Lung (tissue), 12 donors: Measurements from ENCODE around the gene VPS16. TPM values are rescaled to one million over a fixed set of nuclear protein-coding genes. Genes with fewer than 3 reads are reported as not detected.
"Not testable (repeated sequence)": the region's sequence is repeated elsewhere in the genome, so short reads cannot be mapped to it uniquely, and the experiment has no call there.

Source experiments
- ATAC-seq: fragments of 200-7000 bp; cut with Tn5 transposase; one replicate; pipeline ENCODE4 v1.9.1; 2020; ENCODE audit warnings: moderate number of reproducible peaks; ENCODE audit not compliant: insufficient read depth, low FRiP score
- DNase-seq, 3 donors: peaks; one replicate each; pipeline ENCODE4 v3.0.0-alpha.2; 2013 to 2017
- H3K27ac ChIP-seq, 2 donors: one replicate each; pipeline ENCODE4 v1.5.1; 2013; ENCODE audit warnings: mild to moderate bottlenecking in 2 of 2, moderate library complexity in 2 of 2, control low read depth in 1 of 2, inconsistent platforms in 1 of 2, low read depth in 1 of 2, low read length in 1 of 2
- H3K27me3 ChIP-seq, 3 donors: one replicate each; pipeline ENCODE4 v1.5.1; 2013; ENCODE audit warnings: low read length in 2 of 3; ENCODE audit not compliant: control insufficient read depth in 3 of 3, insufficient read depth in 3 of 3
- H3K36me3 ChIP-seq, 4 donors: one replicate each; pipeline ENCODE4 v1.5.1; 2013; ENCODE audit warnings: low read length in 4 of 4, mild to moderate bottlenecking in 1 of 4, moderate library complexity in 1 of 4; ENCODE audit not compliant: control insufficient read depth in 4 of 4, insufficient read depth in 4 of 4
- H3K4me1 ChIP-seq, 5 donors: one replicate each; pipeline ENCODE4 v1.5.1; 2013; ENCODE audit warnings: low read length in 5 of 5, mild to moderate bottlenecking in 2 of 5, moderate library complexity in 1 of 5; ENCODE audit not compliant: control insufficient read depth in 5 of 5, insufficient read depth in 5 of 5
- H3K4me3 ChIP-seq: one replicate; pipeline ENCODE4 v1.5.1; 2013; ENCODE audit warnings: mild to moderate bottlenecking, control low read depth, moderate library complexity
- H3K9ac ChIP-seq, 2 donors: one replicate each; pipeline ENCODE4 v1.5.1; 2013; ENCODE audit warnings: low read length in 2 of 2, control low read depth in 1 of 2; ENCODE audit not compliant: insufficient read depth in 1 of 2
- H3K9me3 ChIP-seq, 4 donors: one replicate each; pipeline ENCODE4 v1.5.1; 2013; ENCODE audit warnings: low read length in 3 of 4, mild to moderate bottlenecking in 1 of 4, moderate library complexity in 1 of 4; ENCODE audit not compliant: control insufficient read depth in 4 of 4, insufficient read depth in 3 of 4
- WGBS, 2 donors: extraction: QIAGEN DNeasy Blood & Tissue Kit; methylation state at CpG; one replicate each; pipeline ENCODE4 v1.1.7; 2013; 5-methylcytosine and 5-hydroxymethylcytosine counted together
- polyA plus RNA-seq, 2 donors: library from polyadenylated mRNA; stranded (reverse); fragments of 200-250 nt; gene quantifications; one replicate each; pipeline ENCODE4 v1.2.1, GENCODE V29; 2013
- total RNA-seq, 2 donors: library from RNA; depleted of rRNA in 1 of 2; stranded (reverse); fragments of >200 nt in 1 of 2; gene quantifications; one replicate each; pipeline ENCODE4 v1.2.1, GENCODE V29; 2014 to 2021
- TF ChIP-seq, protein P1 (sequence below): IDR thresholded peaks from 2 replicates; pipeline ENCODE4 v1.5.1; 2012; ENCODE audit warnings: mild to moderate bottlenecking; ENCODE audit errors: control extremely low read depth, extremely low read depth
- donor health status: control.
- donor health status: control.
- donor health status: Bipolar disorder and iron deficiency.
- donor health status: healthy.
- donor health status: DM: yes; HTN: yes; CAD: no.

The VPS16 gene
- total and polyA plus RNA-seq, 4 donors: 26.1 to 53.4 (median 42.5) TPM

DNA sequence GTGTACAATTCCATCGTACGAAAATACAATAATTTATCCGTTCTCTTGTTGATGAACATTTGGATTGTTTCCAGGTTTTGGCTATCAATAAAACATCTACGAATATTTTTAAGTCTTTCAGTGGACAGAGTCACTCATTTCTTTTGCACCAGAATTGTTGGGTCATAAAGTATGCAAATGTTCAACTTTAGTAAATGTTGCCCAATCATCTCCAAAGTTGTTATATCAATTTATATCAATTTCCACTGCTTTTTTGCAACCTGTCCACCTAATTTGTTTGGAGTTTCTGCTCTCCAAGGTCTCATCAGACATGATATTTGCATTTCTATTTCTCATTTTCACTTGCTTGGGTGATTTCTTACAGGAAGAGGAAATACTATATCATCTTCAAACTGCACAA lies 13.9 kb upstream of the VPS16 start:
- TF ChIP-seq, protein P1, sequence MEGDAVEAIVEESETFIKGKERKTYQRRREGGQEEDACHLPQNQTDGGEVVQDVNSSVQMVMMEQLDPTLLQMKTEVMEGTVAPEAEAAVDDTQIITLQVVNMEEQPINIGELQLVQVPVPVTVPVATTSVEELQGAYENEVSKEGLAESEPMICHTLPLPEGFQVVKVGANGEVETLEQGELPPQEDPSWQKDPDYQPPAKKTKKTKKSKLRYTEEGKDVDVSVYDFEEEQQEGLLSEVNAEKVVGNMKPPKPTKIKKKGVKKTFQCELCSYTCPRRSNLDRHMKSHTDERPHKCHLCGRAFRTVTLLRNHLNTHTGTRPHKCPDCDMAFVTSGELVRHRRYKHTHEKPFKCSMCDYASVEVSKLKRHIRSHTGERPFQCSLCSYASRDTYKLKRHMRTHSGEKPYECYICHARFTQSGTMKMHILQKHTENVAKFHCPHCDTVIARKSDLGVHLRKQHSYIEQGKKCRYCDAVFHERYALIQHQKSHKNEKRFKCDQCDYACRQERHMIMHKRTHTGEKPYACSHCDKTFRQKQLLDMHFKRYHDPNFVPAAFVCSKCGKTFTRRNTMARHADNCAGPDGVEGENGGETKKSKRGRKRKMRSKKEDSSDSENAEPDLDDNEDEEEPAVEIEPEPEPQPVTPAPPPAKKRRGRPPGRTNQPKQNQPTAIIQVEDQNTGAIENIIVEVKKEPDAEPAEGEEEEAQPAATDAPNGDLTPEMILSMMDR: no peak
- Histone ChIP-seq H3K9ac (no peak overlapping the region), H3K36me3 (no peaks in the 10 kb centered on the region), H3K4me1 (no peaks in the 10 kb centered on the region), H3K4me3 (no peak overlapping the region), H3K27me3 (peaks cover 0 to 25% (median 16%) of the 10 kb centered on the region in 3 donors), H3K9me3 (no peaks in the 10 kb centered on the region), H3K27ac (no peak overlapping the region)
- 81 to 92% methylated on average over 4 of the region's 4 CpGs for WGBS, 2 donors
- ATAC-seq (no peak), DNase-seq (no peak)

DNA sequence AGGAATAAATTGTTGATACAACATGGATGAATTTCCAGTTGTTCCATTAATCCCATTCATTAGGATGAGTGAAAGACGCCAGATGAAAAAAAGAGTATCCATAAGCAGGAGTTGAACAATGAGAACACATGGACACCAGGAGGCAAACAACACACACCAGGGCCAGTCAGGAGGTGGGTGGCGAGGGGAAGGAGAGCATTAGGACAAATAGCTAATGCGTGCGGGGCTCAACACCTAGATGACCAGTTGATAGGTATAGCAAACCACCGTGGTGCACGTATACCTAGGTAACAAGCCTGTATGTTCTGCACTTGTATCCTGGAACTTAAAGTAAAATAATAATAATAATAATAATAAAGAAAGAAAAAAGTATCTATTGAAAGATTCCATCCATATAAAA lies 11.2 kb upstream of the VPS16 start:
- H3K27me3 ChIP-seq: peaks cover 0 to 20% (median 9%) of the 10 kb centered on the region in 3 donors
- no peaks in the 10 kb centered on the region for H3K36me3 ChIP-seq
- no peak overlapping the region for H3K27ac ChIP-seq
- no peak overlapping the region for H3K4me3 ChIP-seq
- no peaks in the 10 kb centered on the region for H3K4me1 ChIP-seq
- DNase-seq: no peak
- ATAC-seq: no peak
- H3K9ac ChIP-seq: no peak overlapping the region
- H3K9me3 ChIP-seq: no peaks in the 10 kb centered on the region
- TF ChIP-seq, protein P1: no peak
- WGBS, 2 donors: 76 to 85% methylated on average over 6 of the region's 6 CpGs

DNA sequence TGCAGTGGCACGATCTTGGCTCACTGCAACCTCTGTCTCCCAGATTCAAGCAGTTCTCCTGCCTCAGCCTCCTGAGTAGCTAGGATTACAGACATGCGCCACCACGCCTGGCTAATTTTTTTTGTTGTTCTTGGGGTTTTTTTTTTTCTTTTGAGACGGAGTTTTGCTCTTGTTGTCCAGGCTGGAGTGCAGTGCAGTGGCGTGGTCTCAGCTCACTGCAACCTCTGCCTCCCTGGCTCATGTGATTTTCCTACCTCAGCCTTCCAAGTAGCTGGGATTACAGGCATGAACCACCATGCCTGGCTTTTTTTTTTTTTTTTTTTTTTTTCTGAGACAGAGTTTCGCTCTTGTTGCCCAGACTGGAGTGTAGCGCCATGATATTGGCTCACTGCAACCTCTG lies 9.3 kb upstream of the VPS16 start:
- H3K27ac ChIP-seq, H3K4me3 ChIP-seq, ATAC-seq, H3K9ac ChIP-seq, H3K9me3 ChIP-seq, DNase-seq, H3K4me1 ChIP-seq, H3K36me3 ChIP-seq: not testable (repeated sequence)
- H3K27me3 ChIP-seq: peaks cover 0 to 14% (median 7%) of the 10 kb centered on the region in 3 donors
- 85 to 87% methylated on average over 7 of the region's 7 CpGs for WGBS, 2 donors

DNA sequence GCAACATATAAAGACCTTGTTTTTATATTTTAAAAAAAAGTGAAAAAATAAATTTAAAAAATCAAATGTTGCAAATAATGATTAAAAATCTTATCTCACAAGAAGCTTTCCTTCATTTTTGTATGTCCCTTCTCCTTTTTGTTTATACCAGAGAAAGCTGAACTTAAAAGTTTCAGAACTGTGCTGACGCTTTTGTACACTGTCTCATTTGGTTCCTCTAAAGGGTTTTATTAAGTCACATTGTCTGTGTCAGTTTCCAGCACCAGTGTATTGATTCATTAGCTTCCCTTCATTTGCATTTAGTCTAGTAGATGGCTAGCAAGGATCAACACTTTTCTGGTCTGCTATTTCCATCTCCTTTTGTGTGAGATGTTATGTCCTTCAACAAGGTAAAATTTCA lies 6.8 kb upstream of the VPS16 start:
- TF ChIP-seq, protein P1: no peak
- 70 to 73% methylated on average over 1 of the region's 1 CpG for WGBS, 2 donors
- Histone ChIP-seq H3K4me1 (no peaks in the 10 kb centered on the region), H3K27me3 (peaks cover 0 to 4% (median 0%) of the 10 kb centered on the region in 3 donors), H3K36me3 (peaks cover 0 to 10% (median 6%) of the 10 kb centered on the region in 4 donors), H3K9ac (no peak overlapping the region), H3K9me3 (no peaks in the 10 kb centered on the region), H3K4me3 (no peak overlapping the region), H3K27ac (no peak overlapping the region)
- DNase-seq: no peak
- no peak for ATAC-seq
